Inferior parietal cortex (tissue), 1 donor: Measurements from ENCODE around the gene KCNK6.
A peak's percentile ranks its signal among the peaks of the same experiment; 100 is the strongest.

Experiments used
- DNase-seq: peaks from one replicate; pipeline ENCODE4 v3.0.0-alpha.2; 2016; ENCODE audit errors: extremely low spot score

Gene KCNK6

DNA sequence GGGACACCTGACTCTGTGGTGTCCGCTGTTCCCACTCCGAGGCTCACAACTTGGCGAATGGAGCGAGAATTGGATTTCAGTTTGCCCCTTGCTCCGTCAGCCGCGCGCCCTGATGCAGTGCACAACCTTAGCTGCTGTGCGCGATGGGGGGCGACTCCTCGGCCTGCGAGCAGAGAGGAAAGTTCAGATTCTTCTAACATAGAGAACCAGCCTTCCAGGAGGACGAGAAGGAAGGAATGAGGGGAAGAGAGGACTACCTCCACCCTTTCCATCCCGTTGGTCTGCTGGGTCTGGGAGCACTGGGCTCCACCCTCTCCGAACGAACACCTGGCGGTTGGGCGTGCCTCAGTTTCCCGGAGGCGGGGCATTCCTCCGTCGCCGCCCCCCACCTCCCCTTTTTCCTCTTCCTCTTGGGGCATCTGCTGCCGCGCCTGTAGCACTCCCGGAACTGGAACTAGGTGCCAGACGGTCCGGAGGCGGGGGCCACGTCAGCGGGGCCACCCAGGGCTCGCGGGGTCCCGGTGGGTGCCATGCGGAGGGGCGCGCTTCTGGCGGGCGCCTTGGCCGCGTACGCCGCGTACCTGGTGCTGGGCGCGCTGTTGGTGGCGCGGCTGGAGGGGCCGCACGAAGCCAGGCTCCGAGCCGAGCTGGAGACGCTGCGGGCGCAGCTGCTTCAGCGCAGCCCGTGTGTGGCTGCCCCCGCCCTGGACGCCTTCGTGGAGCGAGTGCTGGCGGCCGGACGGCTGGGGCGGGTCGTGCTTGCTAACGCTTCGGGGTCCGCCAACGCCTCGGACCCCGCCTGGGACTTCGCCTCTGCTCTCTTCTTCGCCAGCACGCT lies at the start of gene KCNK6:
TSS of gene KCNK6 (plus strand) at position 425 of the 838 bp plus-strand sequence. CDS start at position 531, 106 bp downstream.
- no peak for DNase-seq

DNA sequence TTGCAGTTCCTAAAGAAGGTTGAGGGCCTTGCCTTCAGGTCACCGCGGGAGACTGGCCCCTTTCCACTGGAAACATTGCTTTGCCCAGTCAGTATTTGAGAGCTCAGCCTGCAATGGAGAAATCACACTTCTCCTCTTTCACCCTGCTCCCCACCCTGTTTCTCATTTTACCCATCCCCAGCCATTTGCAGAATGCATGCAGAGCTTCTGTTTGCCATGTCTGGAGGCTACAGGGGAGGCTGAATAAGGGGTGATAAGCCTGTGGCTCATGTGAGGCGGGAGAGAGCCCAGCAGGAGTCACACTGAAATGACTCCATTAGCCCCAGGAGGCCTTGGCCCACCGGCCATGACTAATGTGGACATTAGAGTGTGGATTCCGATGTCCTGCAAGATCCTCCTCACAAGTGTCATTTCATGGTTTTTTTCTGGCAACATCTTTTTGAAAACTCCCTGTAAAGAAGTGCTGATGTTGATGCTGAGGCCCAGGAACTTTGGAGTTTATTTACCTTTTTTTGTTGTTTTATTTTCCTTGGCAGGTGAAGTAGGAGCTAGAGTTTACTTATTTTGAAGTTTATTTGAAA lies 49.0 kb upstream of the KCNK6 start:
- DNase-seq: no peak

DNA sequence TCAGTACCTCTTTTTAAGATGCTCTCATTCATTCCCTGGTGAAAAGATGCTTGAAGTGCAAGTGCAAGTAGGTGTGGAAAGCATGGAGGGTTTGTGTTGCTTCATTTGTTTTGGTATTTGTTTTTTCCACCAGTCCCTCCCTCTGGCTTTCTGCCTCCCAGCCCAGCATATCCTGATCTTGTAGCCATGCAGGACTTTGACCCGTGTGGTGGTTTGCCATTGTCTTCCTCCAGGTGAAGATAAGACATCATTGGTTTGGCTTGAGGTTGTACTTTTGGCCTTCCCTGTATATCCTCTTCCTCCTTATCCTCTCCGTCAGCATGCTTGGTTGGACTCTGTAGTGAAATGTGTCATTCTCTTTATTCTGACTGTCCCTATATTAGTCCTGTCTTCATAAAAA lies 46.1 kb upstream of the KCNK6 start:
- DNase-seq: no peak

- DNase-seq: peak; percentile 65
Measured at GRCh38 chr19:38274739-38275138, 44.9 kb upstream of the KCNK6 start.

GRCh38 chr19:38276942-38277517 lies 42.6 kb upstream of the KCNK6 start:
- no peak for DNase-seq

GRCh38 chr19:38277549-38277948 lies 42.1 kb upstream of the KCNK6 start:
- no peak for DNase-seq

- DNase-seq: no peak
Measured at GRCh38 chr19:38277969-38278680, 41.5 kb upstream of the KCNK6 start.

DNA sequence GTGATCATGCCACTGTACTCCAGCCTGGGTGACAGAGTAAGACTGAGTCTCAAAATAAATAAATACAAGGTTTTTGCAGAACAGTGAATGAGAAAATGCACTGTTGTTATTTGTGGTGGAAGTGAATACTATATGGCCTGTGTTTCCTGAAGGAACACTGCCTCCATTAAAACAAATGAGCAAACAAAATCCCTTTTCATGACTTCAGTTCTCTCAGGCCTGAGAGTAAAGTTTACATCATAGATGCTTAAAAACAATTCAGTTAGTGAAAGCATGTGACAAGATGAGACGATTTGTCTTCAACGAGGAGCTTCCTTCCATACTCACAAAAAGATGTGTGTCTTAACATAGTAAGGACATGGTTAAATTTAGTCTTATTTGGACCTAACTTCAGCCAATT lies 40.9 kb upstream of the KCNK6 start:
- no peak for DNase-seq

- no peak for DNase-seq
Measured at GRCh38 chr19:38280030-38280921, 39.4 kb upstream of the KCNK6 start.

DNA sequence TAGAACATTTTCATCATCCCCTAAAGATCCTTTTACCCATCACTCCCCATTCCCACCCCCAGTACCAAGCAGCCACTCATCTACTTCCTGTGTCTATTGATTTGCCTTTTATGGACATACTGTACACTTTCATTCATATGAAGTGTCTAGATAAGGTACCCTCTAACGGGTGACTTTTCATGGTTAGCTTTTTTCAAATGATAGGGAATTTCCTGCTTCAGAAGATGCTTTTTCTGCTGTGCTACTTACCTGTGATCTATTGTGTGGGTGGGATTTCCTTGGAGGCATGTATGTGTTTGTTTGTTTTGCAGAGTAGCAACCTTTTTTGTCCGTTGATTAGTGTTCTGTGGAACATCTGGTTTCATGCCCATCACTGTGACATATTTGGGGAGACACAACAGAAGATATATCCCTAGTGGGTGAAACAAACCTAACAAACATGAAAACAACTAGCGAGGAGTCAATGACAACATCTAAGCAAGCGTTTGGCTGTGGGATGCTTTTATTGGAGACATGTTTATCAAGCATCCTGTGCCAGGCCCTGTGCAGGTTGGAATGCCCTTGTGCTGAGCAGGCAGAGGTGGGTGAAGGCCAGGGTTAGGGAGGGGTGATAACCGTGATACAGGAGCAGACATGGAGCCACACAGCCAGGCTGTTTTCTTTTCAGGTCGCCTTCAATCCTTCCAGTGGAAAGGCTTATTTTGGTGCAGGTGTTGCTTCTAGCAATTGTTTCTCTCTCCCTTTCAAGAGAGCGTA lies 37.7 kb upstream of the KCNK6 start:
- DNase-seq: no peak

- no peak for DNase-seq
Measured at GRCh38 chr19:38283271-38283670, 36.4 kb upstream of the KCNK6 start.

DNA sequence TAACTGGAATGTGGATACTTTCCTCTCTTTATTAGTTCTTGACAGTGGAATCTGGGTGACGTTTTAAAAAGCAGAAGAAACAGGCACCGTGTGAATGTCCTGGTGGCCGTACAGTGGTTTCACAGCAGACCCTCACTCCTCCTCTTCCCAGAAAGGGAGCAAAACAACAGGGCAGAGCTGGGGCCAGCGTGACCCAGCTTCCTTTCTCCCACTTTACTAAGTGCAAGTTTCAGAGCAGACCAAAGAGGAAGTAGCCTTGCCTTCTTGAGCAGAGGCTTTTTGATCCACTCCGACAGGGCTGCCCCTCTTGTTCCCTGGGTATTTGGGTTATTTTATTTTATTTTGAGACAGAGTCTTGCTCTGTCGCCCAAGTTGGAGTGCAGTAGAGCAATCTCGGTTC lies 35.2 kb upstream of the KCNK6 start:
- no peak for DNase-seq

DNA sequence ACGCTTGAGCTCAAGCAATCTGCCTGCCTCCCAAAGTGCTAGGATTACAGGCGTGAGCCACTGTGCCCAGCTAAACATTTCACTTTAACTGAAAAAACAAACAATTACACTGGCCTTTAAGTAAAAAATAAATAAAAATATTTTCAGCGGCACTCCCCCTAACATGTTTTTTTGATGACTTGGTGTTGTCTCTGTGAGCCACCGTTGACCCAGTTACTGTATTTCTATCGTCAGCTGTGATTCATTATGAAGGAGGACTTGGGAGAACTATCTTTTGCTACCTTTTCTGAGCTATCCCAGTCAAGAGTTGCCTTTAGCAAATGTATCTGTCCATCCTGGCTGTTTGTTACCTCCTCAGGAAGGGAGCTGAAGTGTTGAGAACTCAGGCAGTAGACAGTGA lies 34.1 kb upstream of the KCNK6 start:
- DNase-seq: no peak

DNA sequence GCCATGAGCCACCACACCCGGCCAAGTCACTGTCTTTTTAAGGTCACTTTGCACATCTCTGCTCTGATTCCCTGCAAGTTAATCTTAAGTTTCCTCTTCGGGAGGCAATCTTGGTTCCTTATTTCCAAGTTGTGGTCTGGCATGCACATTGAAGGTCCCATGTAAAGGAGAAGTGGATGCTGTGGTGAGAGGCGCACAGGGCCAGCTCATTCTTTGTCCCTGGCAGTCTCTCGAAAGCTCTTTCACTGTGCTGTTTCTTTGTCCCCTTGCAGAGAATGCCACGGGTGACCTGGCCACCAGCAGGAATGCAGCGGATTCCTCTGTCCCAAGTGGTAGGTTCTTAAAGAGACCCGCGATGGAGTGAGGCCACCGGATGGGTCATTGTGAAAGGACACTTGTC lies 32.0 kb upstream of the KCNK6 start:
- no peak for DNase-seq

DNA sequence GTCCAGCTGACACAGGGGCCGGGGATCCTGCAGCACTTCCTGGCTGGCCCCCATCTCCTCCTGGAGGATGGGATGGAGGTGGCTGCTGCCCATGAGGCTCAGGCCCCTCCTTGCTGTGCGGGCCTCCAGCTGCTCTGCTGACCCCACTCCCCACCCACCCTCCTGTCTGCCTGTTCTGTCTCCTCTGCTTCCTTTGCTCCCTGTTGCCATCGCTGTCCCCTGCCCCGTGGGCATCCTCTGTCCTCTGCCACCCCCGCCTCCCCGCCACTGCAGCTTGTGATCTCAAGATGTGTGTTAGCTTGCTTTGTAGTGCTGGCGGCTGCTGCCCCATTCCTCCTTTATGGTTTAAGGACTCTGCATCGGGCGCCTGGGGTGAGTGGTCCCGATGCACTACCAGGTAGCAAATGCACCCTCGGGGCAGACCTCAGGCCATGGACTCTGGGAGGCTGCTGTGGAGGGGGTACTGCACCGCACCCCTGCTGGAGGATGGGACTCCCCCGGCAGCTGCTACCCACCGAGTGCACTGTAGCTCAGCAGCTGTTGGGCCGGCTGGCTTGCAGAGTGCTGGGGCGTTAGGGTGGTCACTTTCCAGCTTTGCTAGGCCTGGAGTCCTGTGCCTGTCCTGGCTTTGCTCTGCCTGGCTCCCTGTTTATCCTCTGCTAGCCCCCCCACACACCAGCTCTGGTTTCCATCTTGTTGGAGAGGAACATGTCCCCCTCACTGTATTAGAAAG lies 31.4 kb upstream of the KCNK6 start:
- no peak for DNase-seq

- no peak for DNase-seq
Measured at GRCh38 chr19:38289955-38290354, 29.7 kb upstream of the KCNK6 start.

DNA sequence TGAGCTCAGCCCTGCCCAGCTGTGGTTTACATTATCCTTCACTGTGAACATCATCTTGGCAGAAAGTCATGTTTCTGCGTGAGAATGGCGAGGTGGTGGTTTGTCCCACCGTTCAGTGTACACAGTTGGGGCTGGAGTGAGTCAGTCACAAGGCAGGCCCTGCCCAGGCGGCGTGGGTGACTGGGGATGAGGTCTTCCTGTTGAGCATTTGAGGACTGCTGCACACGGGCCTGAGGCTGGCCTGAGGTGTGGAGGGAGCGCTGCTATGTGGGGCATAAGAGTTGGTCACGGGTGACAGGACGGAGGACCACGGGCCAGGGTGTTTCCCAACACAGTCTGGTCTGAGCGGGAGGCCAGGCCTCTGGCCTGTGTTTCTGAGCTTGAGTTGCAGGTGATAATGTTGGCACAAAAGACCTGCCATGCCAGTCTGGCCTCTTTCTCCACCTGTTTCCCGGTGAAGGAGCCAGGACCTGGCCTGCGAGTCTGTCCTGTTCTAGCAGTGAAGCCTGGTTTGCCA lies 29.0 kb upstream of the KCNK6 start:
- no peak for DNase-seq

DNA sequence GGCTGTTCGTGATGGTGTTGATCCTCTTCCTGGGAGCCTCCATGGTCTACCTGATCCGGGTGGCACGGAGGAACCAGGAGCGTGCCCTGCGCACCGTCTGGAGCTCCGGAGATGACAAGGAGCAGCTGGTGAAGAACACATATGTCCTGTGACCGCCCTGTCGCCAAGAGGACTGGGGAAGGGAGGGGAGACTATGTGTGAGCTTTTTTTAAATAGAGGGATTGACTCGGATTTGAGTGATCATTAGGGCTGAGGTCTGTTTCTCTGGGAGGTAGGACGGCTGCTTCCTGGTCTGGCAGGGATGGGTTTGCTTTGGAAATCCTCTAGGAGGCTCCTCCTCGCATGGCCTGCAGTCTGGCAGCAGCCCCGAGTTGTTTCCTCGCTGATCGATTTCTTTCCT lies 27.8 kb upstream of the KCNK6 start:
- no peak for DNase-seq

- no peak for DNase-seq
Measured at GRCh38 chr19:38293281-38293680, 26.4 kb upstream of the KCNK6 start.

DNA sequence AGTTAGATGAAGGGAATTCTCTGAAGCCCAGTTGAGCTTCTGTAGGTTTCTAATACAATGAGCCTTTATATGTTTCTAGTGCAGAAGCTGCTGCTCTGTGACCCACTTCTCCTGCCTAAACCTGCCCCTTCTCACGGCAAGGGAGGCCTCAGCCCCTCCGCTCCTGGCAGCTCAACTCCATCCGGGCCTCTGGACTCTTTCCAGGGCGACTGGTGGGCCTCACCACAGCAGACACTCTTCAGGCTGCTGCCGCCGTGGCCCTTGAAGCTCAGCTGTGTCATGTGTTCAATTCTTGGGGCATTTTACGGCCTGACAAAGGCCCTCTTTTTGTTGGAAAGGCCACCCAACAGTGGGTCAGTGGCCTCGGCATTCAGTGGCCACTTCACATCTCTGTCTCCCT lies 25.6 kb upstream of the KCNK6 start:
- DNase-seq: no peak
